OCI-LY7 (cell line): ENCODE results near the gene GSC2.

Source experiments
- EZH2phosphoT487 ChIP-seq: fragments of 200-600 bp; sonication (generic); IDR thresholded peaks from 2 replicates; pipeline ENCODE4 v1.6.1; 2018; ENCODE audit warnings: low read depth, borderline replicate concordance, mild to moderate bottlenecking, mixed run types, antibody characterized with exemption, low read length, moderate library complexity, mixed read lengths
- TF ChIP-seq, protein P1 (sequence below): fragments of 200-600 bp; sonication (generic); conservative IDR thresholded peaks from 2 replicates; pipeline ENCODE4 v1.5.1; 2014; ENCODE audit warnings: mild to moderate bottlenecking, antibody characterized with exemption, low read length, moderate library complexity, mixed read lengths

- TF ChIP-seq, protein P1, sequence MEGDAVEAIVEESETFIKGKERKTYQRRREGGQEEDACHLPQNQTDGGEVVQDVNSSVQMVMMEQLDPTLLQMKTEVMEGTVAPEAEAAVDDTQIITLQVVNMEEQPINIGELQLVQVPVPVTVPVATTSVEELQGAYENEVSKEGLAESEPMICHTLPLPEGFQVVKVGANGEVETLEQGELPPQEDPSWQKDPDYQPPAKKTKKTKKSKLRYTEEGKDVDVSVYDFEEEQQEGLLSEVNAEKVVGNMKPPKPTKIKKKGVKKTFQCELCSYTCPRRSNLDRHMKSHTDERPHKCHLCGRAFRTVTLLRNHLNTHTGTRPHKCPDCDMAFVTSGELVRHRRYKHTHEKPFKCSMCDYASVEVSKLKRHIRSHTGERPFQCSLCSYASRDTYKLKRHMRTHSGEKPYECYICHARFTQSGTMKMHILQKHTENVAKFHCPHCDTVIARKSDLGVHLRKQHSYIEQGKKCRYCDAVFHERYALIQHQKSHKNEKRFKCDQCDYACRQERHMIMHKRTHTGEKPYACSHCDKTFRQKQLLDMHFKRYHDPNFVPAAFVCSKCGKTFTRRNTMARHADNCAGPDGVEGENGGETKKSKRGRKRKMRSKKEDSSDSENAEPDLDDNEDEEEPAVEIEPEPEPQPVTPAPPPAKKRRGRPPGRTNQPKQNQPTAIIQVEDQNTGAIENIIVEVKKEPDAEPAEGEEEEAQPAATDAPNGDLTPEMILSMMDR = no peak
- TF ChIP-seq EZH2phosphoT487 = no peak
These were observed 10.1 kb downstream of the GSC2 start for GRCh38 chr22:19139974-19140373.
